HG03095 (cell line): ENCODE results near the gene WASHC3.

Source experiments
- ATAC-seq: cut with Tn5 transposase; IDR thresholded peaks from one replicate; pipeline ENCODE4 v1.9.1; 2021; ENCODE audit warnings: moderate library complexity; ENCODE audit not compliant: unreplicated experiment

WASHC3 gene

GRCh38 chr12:101982307-101982706 lies 79.5 kb downstream of the WASHC3 start:
- no peak for ATAC-seq

GRCh38 chr12:101981868-101982267 lies 79.9 kb downstream of the WASHC3 start:
- no peak for ATAC-seq

- no peak for ATAC-seq
These were observed 93.0 kb downstream of the WASHC3 start for GRCh38 chr12:101968770-101969169.

GRCh38 chr12:101967506-101967905 lies 94.3 kb downstream of the WASHC3 start:
- ATAC-seq, result no peak

GRCh38 chr12:101966496-101966895 lies 95.3 kb downstream of the WASHC3 start:
- no peak for ATAC-seq

- ATAC-seq, result no peak
These were observed 98.1 kb downstream of the WASHC3 start for GRCh38 chr12:101963697-101964096.
